ENCODE measurements around the gene LTB4R2.

DNA sequence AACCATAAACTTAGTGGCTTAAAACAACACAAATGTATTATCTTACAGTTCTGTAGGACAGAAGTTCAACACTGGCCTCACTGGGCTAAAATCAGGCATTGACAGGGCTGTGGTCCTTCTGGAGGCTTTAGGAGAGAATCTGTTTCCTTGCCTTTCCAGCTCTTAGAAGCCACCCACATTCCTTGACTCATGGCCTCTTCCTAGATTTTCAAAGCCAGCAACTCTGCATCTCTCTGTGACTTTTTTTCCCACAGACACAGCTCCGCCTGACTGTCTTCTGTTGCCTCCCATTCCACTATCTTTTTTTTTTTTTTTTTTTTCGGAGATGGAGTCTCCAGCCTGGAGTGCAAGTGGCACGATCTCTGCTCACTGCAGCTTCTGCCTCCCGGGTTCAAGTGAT lies 46.3 kb downstream of the LTB4R2 start:
- no peak for TF ChIP-seq EZH2 (IDR thresholded peaks at IDR 0.05; ENCODE audit: insufficient read depth, low read length)
- TF ChIP-seq, protein P1, sequence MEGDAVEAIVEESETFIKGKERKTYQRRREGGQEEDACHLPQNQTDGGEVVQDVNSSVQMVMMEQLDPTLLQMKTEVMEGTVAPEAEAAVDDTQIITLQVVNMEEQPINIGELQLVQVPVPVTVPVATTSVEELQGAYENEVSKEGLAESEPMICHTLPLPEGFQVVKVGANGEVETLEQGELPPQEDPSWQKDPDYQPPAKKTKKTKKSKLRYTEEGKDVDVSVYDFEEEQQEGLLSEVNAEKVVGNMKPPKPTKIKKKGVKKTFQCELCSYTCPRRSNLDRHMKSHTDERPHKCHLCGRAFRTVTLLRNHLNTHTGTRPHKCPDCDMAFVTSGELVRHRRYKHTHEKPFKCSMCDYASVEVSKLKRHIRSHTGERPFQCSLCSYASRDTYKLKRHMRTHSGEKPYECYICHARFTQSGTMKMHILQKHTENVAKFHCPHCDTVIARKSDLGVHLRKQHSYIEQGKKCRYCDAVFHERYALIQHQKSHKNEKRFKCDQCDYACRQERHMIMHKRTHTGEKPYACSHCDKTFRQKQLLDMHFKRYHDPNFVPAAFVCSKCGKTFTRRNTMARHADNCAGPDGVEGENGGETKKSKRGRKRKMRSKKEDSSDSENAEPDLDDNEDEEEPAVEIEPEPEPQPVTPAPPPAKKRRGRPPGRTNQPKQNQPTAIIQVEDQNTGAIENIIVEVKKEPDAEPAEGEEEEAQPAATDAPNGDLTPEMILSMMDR (IDR thresholded peaks at IDR 0.05; ENCODE audit: insufficient read depth, low read depth, low read length): no peak

Measured in astrocyte (in vitro differentiated cells and primary cell).